ENCODE data around the gene CDSN. TPM values are rescaled to one million over a fixed set of nuclear protein-coding genes. Genes with fewer than 3 reads are reported as not detected.

The CDSN gene
- total RNA-seq, 2 donors from 2014 or later = 0.50 to 1.5 TPM

GRCh38 chr6:31163922-31164321 is 43.7 kb upstream of the CDSN start:
- Histone ChIP-seq H3K9me3 (no peaks in the 10 kb centered on the region), H3K4me1 (replicated peaks) (peaks cover 4% of the 10 kb centered on the region), H3K36me3 (no peaks in the 10 kb centered on the region), H3K27me3 (replicated peaks; ENCODE audit: insufficient read depth) (no peaks in the 10 kb centered on the region), H3K4me3 (no peak overlapping the region), H3K27ac (no peak overlapping the region)
- no peak for DNase-seq (ENCODE audit: low spot score)
- TF ChIP-seq POLR2AphosphoS5 (IDR thresholded peaks at IDR 0.05) (no peak), POLR2A (IDR thresholded peaks at IDR 0.05) (no peak), CTCF (IDR thresholded peaks at IDR 0.05) (no peak)
- intact Hi-C loops (cut with DNase I) = no loop called here

GRCh38 chr6:31162463-31163165 is 42.4 kb upstream of the CDSN start:
- peaks cover 5% of the 10 kb centered on the region for H3K4me1 ChIP-seq (replicated peaks)
- no peak overlapping the region for H3K4me3 ChIP-seq
- TF ChIP-seq POLR2AphosphoS5 (IDR thresholded peaks at IDR 0.05) = no peak
- TF ChIP-seq POLR2A (IDR thresholded peaks at IDR 0.05) = no peak
- H3K9me3 ChIP-seq = no peaks in the 10 kb centered on the region
- 90% methylated on average over 12 of the region's 13 CpGs for WGBS
- intact Hi-C loops (cut with DNase I) = no loop called here
- H3K36me3 ChIP-seq = no peaks in the 10 kb centered on the region
- H3K27ac ChIP-seq = no peak overlapping the region
- no peak for DNase-seq (ENCODE audit: low spot score)
- no peaks in the 10 kb centered on the region for H3K27me3 ChIP-seq (replicated peaks; ENCODE audit: insufficient read depth)

- 91% methylated on average over 19 of the region's 19 CpGs for WGBS
- Histone ChIP-seq H3K4me1 (replicated peaks) (peaks cover 5% of the 10 kb centered on the region), H3K4me3 (no peak overlapping the region), H3K9me3 (no peaks in the 10 kb centered on the region), H3K27me3 (replicated peaks; ENCODE audit: insufficient read depth) (no peaks in the 10 kb centered on the region), H3K36me3 (no peaks in the 10 kb centered on the region), H3K27ac (no peak overlapping the region)
- no peak for DNase-seq (ENCODE audit: low spot score)
- intact Hi-C loops (cut with DNase I) = no loop called here
- TF ChIP-seq POLR2AphosphoS5 (IDR thresholded peaks at IDR 0.05) = no peak
- TF ChIP-seq POLR2A (IDR thresholded peaks at IDR 0.05) = no peak
- no peak for TF ChIP-seq CTCF (IDR thresholded peaks at IDR 0.05)
Measured at GRCh38 chr6:31161216-31162126, 41.2 kb upstream of the CDSN start.

GRCh38 chr6:31158863-31159855 is 38.9 kb upstream of the CDSN start:
- Histone ChIP-seq H3K36me3 (no peaks in the 10 kb centered on the region), H3K27ac (peak overlapping the region; percentile 45 to 49), H3K4me1 (replicated peaks) (peaks cover 5% of the 10 kb centered on the region), H3K27me3 (replicated peaks; ENCODE audit: insufficient read depth) (no peaks in the 10 kb centered on the region), H3K4me3 (peak overlapping the region; percentile 57 to 58), H3K9me3 (no peaks in the 10 kb centered on the region)
- WGBS = 12% methylated on average over 26 of the region's 35 CpGs
- TF ChIP-seq POLR2A (IDR thresholded peaks at IDR 0.05) (no peak), CTCF (IDR thresholded peaks at IDR 0.05) (no peak), POLR2AphosphoS5 (IDR thresholded peaks at IDR 0.05) (no peak)
- no peak for DNase-seq (ENCODE audit: low spot score)
- intact Hi-C loops (cut with DNase I) = loop anchor here (5.0 kb wide), 1 partner anchor 38 kb away; no protein-coding TSS in a partner anchor

Data from prostate gland (tissue), 2 donors.